ENCODE data around the gene ATL2. TPM values are rescaled to one million over a fixed set of nuclear protein-coding genes. Genes with fewer than 3 reads are reported as not detected.

ATL2 gene
- polyA plus RNA-seq, 3 donors = 7.8 to 28.3 (median 10.8) TPM

- peak overlapping the region; percentile 3 for H2AFZ ChIP-seq (ENCODE audit: insufficient read depth, low read depth, low read length, poor library complexity, severe bottlenecking)
- no peak overlapping the region for H3K9ac ChIP-seq (ENCODE audit: insufficient read depth, low read length, poor library complexity, severe bottlenecking)
- H3K27ac ChIP-seq (ENCODE audit: low read depth in 1 of 2, low read length in 2 of 2) = peak overlapping the region in 1 of 2 donors; percentile 72
- 100% methylated on average over 1 of the region's 6 CpGs for WGBS (ENCODE audit: insufficient coverage)
- no peak for TF ChIP-seq CTCF (IDR thresholded peaks at IDR 0.05)
- peaks cover 0 to 11% of the 10 kb centered on the region in 2 donors for H3K9me3 ChIP-seq (replicated peaks in 1 of 2; ENCODE audit: control insufficient read depth in 1 of 2, insufficient read depth in 1 of 2, low read length in 2 of 2)
- no peak overlapping the region for H3K4me3 ChIP-seq (replicated peaks in 1 of 3; ENCODE audit: low read depth in 2 of 3, low read length in 3 of 3)
- H3K4me1 Mint-ChIP-seq = peaks cover 80% of the 10 kb centered on the region
- H3K27ac Mint-ChIP-seq = peak overlapping the region in 4 of 7 donors; percentile 3 to 74 (median 46)
- no peak overlapping the region for H3K4me2 ChIP-seq (replicated peaks; ENCODE audit: extremely low read depth, low read length, poor library complexity, severe bottlenecking)
- intact Hi-C loops (cut with micrococcal nuclease) = loop anchor here in 1 of 2 donors (10.0 kb wide), 1 partner anchor 98 kb away; no protein-coding TSS in a partner anchor
- no peak overlapping the region for H3K4me3 Mint-ChIP-seq
- no peaks in the 10 kb centered on the region for H3K79me2 ChIP-seq (ENCODE audit: insufficient read depth, low read length)
- H3K27me3 ChIP-seq (ENCODE audit: control insufficient read depth in 2 of 2, insufficient read depth in 2 of 2, low read length in 2 of 2) = no peaks in the 10 kb centered on the region
- peaks cover 0 to 14% (median 7%) of the 10 kb centered on the region in 7 donors for H3K9me3 Mint-ChIP-seq
- H4K20me1 ChIP-seq (ENCODE audit: insufficient read depth, low read length) = no peaks in the 10 kb centered on the region
- no peak for DNase-seq
- no peaks in the 10 kb centered on the region for H3K36me3 ChIP-seq (replicated peaks in 1 of 2; ENCODE audit: control insufficient read depth in 1 of 2, insufficient read depth in 2 of 2, low read length in 2 of 2)
- H3K27me3 Mint-ChIP-seq (ENCODE audit: low read depth in 3 of 3) = peaks cover 0 to 2% (median 2%) of the 10 kb centered on the region in 3 donors
- peaks cover 8 to 10% of the 10 kb centered on the region in 2 donors for H3K36me3 Mint-ChIP-seq
- H3K4me1 ChIP-seq (ENCODE audit: control insufficient read depth in 1 of 2, insufficient read depth in 2 of 2, low read length in 2 of 2) = peaks cover 73 to 89% of the 10 kb centered on the region in 2 donors
Measured at GRCh38 chr2:38263293-38263692, 113.8 kb downstream of the ATL2 start.

- no peaks in the 10 kb centered on the region for H4K20me1 ChIP-seq (ENCODE audit: insufficient read depth, low read length)
- no peak overlapping the region for H3K4me3 ChIP-seq (replicated peaks in 1 of 3; ENCODE audit: low read depth in 2 of 3, low read length in 3 of 3)
- H3K36me3 ChIP-seq (replicated peaks in 1 of 2; ENCODE audit: control insufficient read depth in 1 of 2, insufficient read depth in 2 of 2, low read length in 2 of 2) = no peaks in the 10 kb centered on the region
- H3K27me3 ChIP-seq (ENCODE audit: control insufficient read depth in 2 of 2, insufficient read depth in 2 of 2, low read length in 2 of 2) = no peaks in the 10 kb centered on the region
- TF ChIP-seq CTCF (IDR thresholded peaks at IDR 0.05) = no peak
- H3K4me2 ChIP-seq (replicated peaks; ENCODE audit: extremely low read depth, low read length, poor library complexity, severe bottlenecking) = no peak overlapping the region
- intact Hi-C loops (cut with micrococcal nuclease) = loop anchor here in 1 of 2 donors (10.0 kb wide), 1 partner anchor 97 kb away; no protein-coding TSS in a partner anchor
- H2AFZ ChIP-seq (ENCODE audit: insufficient read depth, low read depth, low read length, poor library complexity, severe bottlenecking) = no peak overlapping the region
- peaks cover 0 to 11% of the 10 kb centered on the region in 2 donors for H3K9me3 ChIP-seq (replicated peaks in 1 of 2; ENCODE audit: control insufficient read depth in 1 of 2, insufficient read depth in 1 of 2, low read length in 2 of 2)
- H3K9ac ChIP-seq (ENCODE audit: insufficient read depth, low read length, poor library complexity, severe bottlenecking) = no peak overlapping the region
- H3K79me2 ChIP-seq (ENCODE audit: insufficient read depth, low read length) = no peaks in the 10 kb centered on the region
- Mint-ChIP-seq H3K4me3 (no peak overlapping the region), H3K27me3 (ENCODE audit: low read depth in 3 of 3) (peaks cover 0 to 2% (median 2%) of the 10 kb centered on the region in 3 donors), H3K9me3 (peaks cover 2 to 13% (median 6%) of the 10 kb centered on the region in 7 donors), H3K4me1 (peaks cover 78% of the 10 kb centered on the region), H3K27ac (peak overlapping the region in 1 of 7 donors; percentile 81), H3K36me3 (peaks cover 6 to 10% of the 10 kb centered on the region in 2 donors)
- WGBS (ENCODE audit: insufficient coverage) = 97% methylated on average over 7 of the region's 14 CpGs
- no peak for DNase-seq
- peak overlapping the region in 1 of 2 donors; percentile 40 for H3K27ac ChIP-seq (ENCODE audit: low read depth in 1 of 2, low read length in 2 of 2)
- H3K4me1 ChIP-seq (ENCODE audit: control insufficient read depth in 1 of 2, insufficient read depth in 2 of 2, low read length in 2 of 2) = peaks cover 73 to 88% of the 10 kb centered on the region in 2 donors
Measured at GRCh38 chr2:38262069-38262871, 114.8 kb downstream of the ATL2 start.
